Measurements from ENCODE around the gene SLC44A4.

Gene SLC44A4

GRCh38 chr6:31922942-31923341 is 44.1 kb upstream of the SLC44A4 start:
- Histone ChIP-seq H3K9ac (no peak overlapping the region), H2AFZ (ENCODE audit: low read depth) (no peak overlapping the region), H3K79me2 (ENCODE audit: insufficient read depth, low read depth) (no peaks in the 10 kb centered on the region), H3K4me2 (no peak overlapping the region), H3K27me3 (ENCODE audit: insufficient read depth, low read depth) (no peaks in the 10 kb centered on the region; the same call in 1 of the 2 replicates), H4K20me1 (ENCODE audit: insufficient read depth) (no peaks in the 10 kb centered on the region), H3K4me1 (ENCODE audit: low read depth, poor library complexity, severe bottlenecking) (no peaks in the 10 kb centered on the region), H3K36me3 (ENCODE audit: insufficient read depth) (no peaks in the 10 kb centered on the region), H3K4me3 (IDR thresholded peaks at IDR 0.05; ENCODE audit: insufficient read depth, low read depth, low read length) (no peak overlapping the region), H3K27ac (no peak overlapping the region)
- no peak for TF ChIP-seq CTCF (conservative IDR thresholded peaks at IDR 0.05; ENCODE audit: low read depth, low read length)

- Histone ChIP-seq H2AFZ (ENCODE audit: low read depth) (no peak overlapping the region), H3K27ac (no peak overlapping the region), H3K36me3 (ENCODE audit: insufficient read depth) (no peaks in the 10 kb centered on the region), H4K20me1 (ENCODE audit: insufficient read depth) (no peaks in the 10 kb centered on the region), H3K79me2 (ENCODE audit: insufficient read depth, low read depth) (no peaks in the 10 kb centered on the region), H3K9ac (no peak overlapping the region), H3K4me1 (ENCODE audit: low read depth, poor library complexity, severe bottlenecking) (no peaks in the 10 kb centered on the region), H3K27me3 (ENCODE audit: insufficient read depth, low read depth) (no peaks in the 10 kb centered on the region; the same call in 1 of the 2 replicates), H3K4me3 (IDR thresholded peaks at IDR 0.05; ENCODE audit: insufficient read depth, low read depth, low read length) (no peak overlapping the region), H3K4me2 (no peak overlapping the region)
- TF ChIP-seq CTCF (conservative IDR thresholded peaks at IDR 0.05; ENCODE audit: low read depth, low read length), result no peak
Measured at GRCh38 chr6:31920811-31921210, 42.0 kb upstream of the SLC44A4 start.

- H3K4me2 ChIP-seq, result no peak overlapping the region
- no peaks in the 10 kb centered on the region for H3K79me2 ChIP-seq (ENCODE audit: insufficient read depth, low read depth)
- no peak overlapping the region for H3K27ac ChIP-seq
- H3K9ac ChIP-seq, result no peak overlapping the region
- no peak for TF ChIP-seq CTCF (conservative IDR thresholded peaks at IDR 0.05; ENCODE audit: low read depth, low read length)
- H2AFZ ChIP-seq (ENCODE audit: low read depth), result no peak overlapping the region
- no peaks in the 10 kb centered on the region for H3K4me1 ChIP-seq (ENCODE audit: low read depth, poor library complexity, severe bottlenecking)
- no peak overlapping the region for H3K4me3 ChIP-seq (IDR thresholded peaks at IDR 0.05; ENCODE audit: insufficient read depth, low read depth, low read length)
- no peaks in the 10 kb centered on the region; the same call in 1 of the 2 replicates for H3K27me3 ChIP-seq (ENCODE audit: insufficient read depth, low read depth)
- no peaks in the 10 kb centered on the region for H4K20me1 ChIP-seq (ENCODE audit: insufficient read depth)
- H3K36me3 ChIP-seq (ENCODE audit: insufficient read depth), result no peaks in the 10 kb centered on the region
Measured at GRCh38 chr6:31919624-31920303, 41.0 kb upstream of the SLC44A4 start.

- Histone ChIP-seq H3K36me3 (ENCODE audit: insufficient read depth) (no peaks in the 10 kb centered on the region), H3K9ac (no peak overlapping the region), H3K27ac (no peak overlapping the region), H3K4me3 (IDR thresholded peaks at IDR 0.05; ENCODE audit: insufficient read depth, low read depth, low read length) (no peak overlapping the region), H3K4me2 (no peak overlapping the region), H4K20me1 (ENCODE audit: insufficient read depth) (no peaks in the 10 kb centered on the region), H3K4me1 (ENCODE audit: low read depth, poor library complexity, severe bottlenecking) (no peaks in the 10 kb centered on the region), H2AFZ (ENCODE audit: low read depth) (no peak overlapping the region), H3K79me2 (ENCODE audit: insufficient read depth, low read depth) (no peaks in the 10 kb centered on the region), H3K27me3 (ENCODE audit: insufficient read depth, low read depth) (no peaks in the 10 kb centered on the region; the same call in 1 of the 2 replicates)
- TF ChIP-seq CTCF (conservative IDR thresholded peaks at IDR 0.05; ENCODE audit: low read depth, low read length), result no peak
Measured at GRCh38 chr6:31918069-31918720, 39.4 kb upstream of the SLC44A4 start.
